HEK293T (cell line): ENCODE data around the gene ZDHHC14.

Experiments
- CTCF ChIA-PET: fragments of 350-600 bp; formaldehyde crosslinking; extraction: SDS; loops from one replicate; lab custom pipeline; 2021; ENCODE audit warnings: antibody characterized with exemption, inconsistent platforms; lab: Yijun Ruan, JAX
- POLR2A ChIA-PET: fragments of 350-600 bp; formaldehyde crosslinking; extraction: SDS; loops from one replicate; lab custom pipeline; 2020; ENCODE audit warnings: antibody characterized with exemption, inconsistent platforms; lab: Yijun Ruan, JAX
- DNase-seq: peaks from one replicate; pipeline ENCODE4 v3.0.0; 2012; ENCODE audit warnings: mixed read lengths; ENCODE audit errors: extremely low spot score
- ARNT ChIP-seq: fragments of 450-650 bp; IDR thresholded peaks from 2 replicates; pipeline ENCODE4 v1.6.1; 2017; ENCODE audit warnings: mild to moderate bottlenecking
- BHLHE40 ChIP-seq: fragments of 450-650 bp; IDR thresholded peaks from 2 replicates; pipeline ENCODE4 v1.6.1; 2016; ENCODE audit warnings: mild to moderate bottlenecking, moderate library complexity, borderline replicate concordance
- CTBP1 ChIP-seq: fragments of 450-650 bp; IDR thresholded peaks from 2 replicates; pipeline ENCODE4 v1.6.1; 2016; ENCODE audit warnings: borderline replicate concordance
- ELF4 ChIP-seq: fragments of 450-650 bp; IDR thresholded peaks from 2 replicates; pipeline ENCODE4 v1.6.1; 2017; ENCODE audit warnings: antibody characterized with exemption
- FOXA1 ChIP-seq: fragments of 450-650 bp; IDR thresholded peaks from 2 replicates; pipeline ENCODE4 v1.6.1; 2016; ENCODE audit warnings: mild to moderate bottlenecking
- FOXK2 ChIP-seq: fragments of 450-650 bp; IDR thresholded peaks from 2 replicates; pipeline ENCODE4 v1.6.1; 2016; ENCODE audit warnings: mild to moderate bottlenecking
- FOXM1 ChIP-seq: fragments of 450-650 bp; IDR thresholded peaks from 2 replicates; pipeline ENCODE4 v1.6.1; 2017; ENCODE audit warnings: mild to moderate bottlenecking, borderline replicate concordance
- HDGF ChIP-seq: fragments of 450-650 bp; IDR thresholded peaks from 2 replicates; pipeline ENCODE4 v1.6.1; 2017; ENCODE audit warnings: antibody characterized with exemption, borderline replicate concordance
- L3MBTL2 ChIP-seq: fragments of 450-650 bp; conservative IDR thresholded peaks from 2 replicates; pipeline ENCODE4 v1.6.1; 2016; ENCODE audit warnings: mild to moderate bottlenecking
- LEF1 ChIP-seq: fragments of 450-650 bp; IDR thresholded peaks from 2 replicates; pipeline ENCODE4 v1.6.1; 2017; ENCODE audit warnings: mild to moderate bottlenecking, borderline replicate concordance
- NFRKB ChIP-seq: fragments of 450-650 bp; IDR thresholded peaks from 2 replicates; pipeline ENCODE4 v1.6.1; 2016; ENCODE audit warnings: mild to moderate bottlenecking, moderate library complexity
- PKNOX1 ChIP-seq: fragments of 450-650 bp; IDR thresholded peaks from 2 replicates; pipeline ENCODE4 v1.6.1; 2016
- SP1 ChIP-seq: fragments of 450-650 bp; IDR thresholded peaks from 2 replicates; pipeline ENCODE4 v1.6.1; 2017
- SUZ12 ChIP-seq: fragments of 450-650 bp; IDR thresholded peaks from 2 replicates; pipeline ENCODE4 v1.6.1; 2016; ENCODE audit warnings: mild to moderate bottlenecking
- TARDBP ChIP-seq: fragments of 450-650 bp; IDR thresholded peaks from 2 replicates; pipeline ENCODE4 v1.6.1; 2016
- ZNF384 ChIP-seq: fragments of 450-650 bp; IDR thresholded peaks from 2 replicates; pipeline ENCODE4 v1.6.1; 2016

ZDHHC14 gene

GRCh38 chr6:157706883-157707282 is 325.9 kb downstream of the ZDHHC14 start:
- ChIA-PET CTCF (no interaction called here), POLR2A (no interaction called here)
- TF ChIP-seq PKNOX1 (no peak), FOXM1 (no peak), L3MBTL2 (no peak), SP1 (no peak), CTBP1 (no peak), TARDBP (no peak), ELF4 (no peak), ARNT (no peak), ZNF384 (no peak), SUZ12 (no peak), BHLHE40 (no peak), NFRKB (no peak), FOXK2 (no peak), FOXA1 (no peak), LEF1 (no peak), HDGF (no peak)
- no peak for DNase-seq

- POLR2A ChIA-PET, result no interaction called here
These were observed 326.6 kb downstream of the ZDHHC14 start for GRCh38 chr6:157707576-157707975.

GRCh38 chr6:157708239-157708638 is 327.2 kb downstream of the ZDHHC14 start:
- ChIA-PET CTCF (no interaction called here), POLR2A (no interaction called here)
- no peak for DNase-seq
- TF ChIP-seq SUZ12 (no peak), LEF1 (no peak), TARDBP (no peak), NFRKB (no peak), BHLHE40 (no peak), ZNF384 (no peak), FOXK2 (no peak)

More at GRCh38 chr6:157707576-157707975, 326.6 kb downstream of the ZDHHC14 start:
- CTCF ChIA-PET, result no interaction called here
- no peak for TF ChIP-seq ARNT
- TF ChIP-seq TARDBP, result no peak
- TF ChIP-seq FOXK2, result no peak
- DNase-seq, result no peak

- POLR2A ChIA-PET, result no interaction called here
- CTCF ChIA-PET, result no interaction called here
- no peak for DNase-seq
- TF ChIP-seq SUZ12 (no peak), LEF1 (no peak), NFRKB (no peak), ZNF384 (no peak), FOXA1 (no peak), CTBP1 (no peak), PKNOX1 (no peak), FOXM1 (no peak), ELF4 (no peak), BHLHE40 (no peak), HDGF (no peak), SP1 (no peak), TARDBP (no peak)
These were observed 327.9 kb downstream of the ZDHHC14 start for GRCh38 chr6:157708933-157709332.

GRCh38 chr6:157709555-157709954 is 328.6 kb downstream of the ZDHHC14 start:
- no peak for TF ChIP-seq ARNT
- no peak for TF ChIP-seq LEF1
- TF ChIP-seq FOXM1, result no peak
- TF ChIP-seq TARDBP, result no peak
- TF ChIP-seq SP1, result no peak
- no peak for TF ChIP-seq ZNF384
- no peak for TF ChIP-seq CTBP1
- no peak for TF ChIP-seq FOXK2
- TF ChIP-seq PKNOX1, result no peak
- no peak for TF ChIP-seq BHLHE40
- no peak for TF ChIP-seq FOXA1
- TF ChIP-seq HDGF, result no peak
- no peak for DNase-seq
- CTCF ChIA-PET, result no interaction called here
- POLR2A ChIA-PET, result no interaction called here

GRCh38 chr6:157710604-157711003 is 329.6 kb downstream of the ZDHHC14 start:
- TF ChIP-seq L3MBTL2 (no peak), ZNF384 (no peak), FOXM1 (no peak), SUZ12 (no peak), FOXA1 (no peak), TARDBP (no peak), CTBP1 (no peak), PKNOX1 (no peak), ELF4 (no peak), FOXK2 (no peak), ARNT (no peak), HDGF (no peak), SP1 (no peak), LEF1 (no peak), BHLHE40 (no peak), NFRKB (no peak)
- POLR2A ChIA-PET, result no interaction called here
- CTCF ChIA-PET, result no interaction called here
- DNase-seq, result no peak
